IPS-11a (cell line): Measurements from ENCODE around the gene ARMH3.

ENCODE experiments used
- H3K4me3 ChIP-seq: one replicate; pipeline ENCODE4 v1.5.1; 2013; ENCODE audit warnings: low read depth, low read length, control low read depth

Gene ARMH3

DNA sequence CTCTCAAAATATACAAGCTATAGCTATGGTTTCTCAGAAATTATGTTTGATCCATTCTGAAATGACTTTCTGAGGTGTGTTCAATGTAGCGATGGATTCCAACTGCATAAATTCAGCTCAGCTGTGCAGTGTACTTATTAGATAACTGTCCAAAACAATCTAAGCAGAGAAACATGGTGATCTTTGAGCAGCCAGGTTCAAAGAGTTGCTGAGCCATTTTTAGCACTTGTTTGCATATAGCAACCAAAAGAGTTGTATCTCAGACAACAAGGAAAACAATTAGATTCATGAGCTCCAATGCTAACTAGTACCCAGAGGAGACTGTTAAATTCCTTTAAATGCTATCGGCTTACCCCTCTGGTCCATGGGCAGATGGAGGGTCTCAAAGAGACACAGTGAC, 196.4 kb downstream of the ARMH3 start:
- H3K4me3 ChIP-seq, result no peak overlapping the region

DNA sequence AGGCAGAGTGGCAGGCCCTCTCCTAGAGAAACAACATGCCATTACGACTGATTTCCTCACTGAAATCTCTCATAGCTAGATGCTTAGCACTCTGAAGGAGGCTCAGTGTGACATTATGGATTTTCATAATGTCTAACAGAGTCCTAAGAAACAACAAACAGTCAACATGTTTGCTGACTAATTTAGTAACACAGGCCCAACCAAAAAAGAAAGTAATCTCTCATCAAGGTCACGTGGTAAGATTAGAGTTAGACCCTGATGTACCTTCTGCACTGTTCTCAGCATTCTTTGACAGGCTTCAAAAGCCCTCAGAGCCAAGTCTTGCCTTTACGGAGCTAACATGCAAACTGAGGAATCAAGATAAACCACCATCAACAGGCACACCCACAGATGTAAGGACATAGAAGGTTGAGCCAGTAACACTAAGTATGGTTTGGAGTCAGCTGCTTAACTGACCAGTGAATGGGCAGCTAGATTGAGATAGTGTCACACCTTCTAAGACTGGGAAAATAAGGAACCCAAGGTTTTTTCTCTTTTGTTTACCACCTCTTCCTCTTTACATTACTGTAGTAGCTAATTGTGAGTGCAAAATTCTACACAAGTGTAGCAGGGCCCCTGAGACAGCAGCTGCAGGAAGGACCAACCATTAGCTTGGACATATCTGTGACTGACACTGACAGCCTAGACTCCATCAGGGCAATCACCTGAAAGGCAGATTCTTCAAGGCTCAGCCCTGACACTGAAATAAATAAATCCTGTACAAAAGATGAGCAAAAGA, 197.1 kb downstream of the ARMH3 start:
- no peak overlapping the region for H3K4me3 ChIP-seq

DNA sequence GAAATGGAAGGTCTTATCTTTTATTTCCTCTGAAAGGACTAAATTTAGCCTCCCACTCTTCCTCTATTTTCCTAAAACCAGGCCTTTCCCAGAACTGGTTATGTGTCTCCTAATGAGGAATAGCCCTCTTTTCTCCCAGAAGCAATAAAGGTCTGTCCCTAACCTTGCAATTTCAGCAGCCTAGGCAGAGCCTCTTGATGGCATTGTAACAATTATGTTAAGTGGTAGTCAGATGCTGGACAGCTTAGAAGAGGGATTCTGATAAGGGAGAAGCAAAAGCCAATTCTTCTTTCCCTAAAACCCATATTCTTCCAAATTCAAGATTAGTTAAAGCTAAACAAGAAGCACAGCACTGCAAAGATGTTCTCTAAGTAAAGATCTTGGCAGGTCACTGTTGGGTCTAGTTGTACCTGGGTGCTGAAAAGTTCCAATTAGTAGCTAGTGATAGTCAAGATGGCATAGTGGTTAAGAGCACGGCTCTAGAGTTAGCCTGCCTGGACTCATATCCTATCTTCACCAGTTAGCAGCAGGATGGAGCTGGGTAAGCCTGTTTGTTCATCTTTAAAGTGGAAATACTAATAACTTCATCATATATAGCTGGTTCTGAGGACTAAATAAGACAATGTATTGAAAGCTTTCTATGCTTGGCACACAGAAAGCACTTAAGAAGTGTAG, 198.0 kb downstream of the ARMH3 start:
- H3K4me3 ChIP-seq, result no peak overlapping the region

DNA sequence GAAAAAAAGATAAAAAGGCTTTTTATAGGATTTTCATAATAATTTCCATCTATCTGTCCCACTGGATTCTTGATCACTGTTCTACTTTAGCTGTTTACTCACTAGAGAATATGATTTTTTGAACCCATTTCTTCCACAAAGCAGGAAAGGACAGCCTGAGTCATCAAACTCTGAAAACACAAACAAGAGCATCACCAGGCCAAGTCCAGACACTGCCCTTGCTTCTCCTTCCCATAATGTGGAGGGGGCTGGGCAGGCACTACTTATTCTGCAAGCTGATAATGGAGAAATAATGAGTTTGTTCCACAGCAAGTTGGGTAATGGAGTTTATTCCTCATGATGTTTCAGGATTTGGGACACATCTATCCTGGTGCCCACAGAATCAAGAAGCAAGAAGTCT, 199.3 kb downstream of the ARMH3 start:
- H3K4me3 ChIP-seq, result no peak overlapping the region

DNA sequence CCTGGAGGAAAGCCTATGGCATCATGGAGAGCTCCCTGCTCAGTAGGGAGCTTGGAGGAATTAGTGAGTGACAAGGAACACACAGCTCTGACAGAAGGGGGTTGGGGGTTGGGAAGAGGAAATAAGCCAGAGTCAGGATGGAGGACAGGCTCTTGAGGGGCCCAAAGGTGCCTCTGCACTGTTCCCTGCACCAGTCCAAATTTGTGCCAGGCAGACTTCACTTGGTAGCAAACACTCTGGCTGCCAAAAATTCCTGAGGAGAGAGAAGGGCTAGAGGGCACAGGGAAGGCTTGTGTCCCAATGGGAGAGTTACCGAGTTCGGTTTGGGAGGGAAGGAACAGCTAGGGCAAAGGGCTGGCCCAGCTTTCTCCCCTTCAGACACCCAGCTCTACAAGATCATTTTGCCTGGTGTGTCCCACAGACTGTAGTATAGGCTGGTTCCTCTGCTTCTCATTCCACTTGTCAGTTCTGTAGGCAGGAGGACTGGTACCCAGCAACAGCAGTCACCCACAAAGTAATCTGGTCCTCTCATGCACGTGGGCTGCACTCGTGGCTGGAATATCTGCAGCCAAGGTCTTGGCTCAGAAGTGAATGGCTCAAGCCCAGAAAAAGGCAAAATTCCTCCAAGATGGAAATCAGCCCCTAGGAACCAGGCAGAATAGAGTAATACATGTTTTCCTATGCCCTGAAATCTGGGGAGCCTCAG, 204.4 kb downstream of the ARMH3 start:
- no peak overlapping the region for H3K4me3 ChIP-seq

DNA sequence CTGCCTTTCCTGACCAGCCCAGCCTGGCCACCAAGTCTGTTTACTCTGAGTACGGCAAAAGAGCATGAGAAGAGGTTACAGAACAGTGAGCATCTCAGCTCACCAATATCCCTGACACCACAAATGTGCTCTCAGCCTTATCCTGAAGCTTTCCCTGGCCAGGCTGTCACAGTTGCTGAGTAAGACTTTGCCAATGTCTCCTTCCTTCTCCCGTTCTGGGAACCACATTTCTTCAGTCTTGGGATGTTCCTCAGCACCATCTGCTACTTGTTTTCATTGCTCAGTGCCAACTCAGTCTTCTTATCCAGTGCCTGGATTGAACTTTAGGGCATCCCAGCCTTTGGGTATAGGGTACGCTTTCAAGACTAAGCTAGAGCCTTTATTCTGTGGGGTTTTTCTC, 205.2 kb downstream of the ARMH3 start:
- H3K4me3 ChIP-seq, result no peak overlapping the region

DNA sequence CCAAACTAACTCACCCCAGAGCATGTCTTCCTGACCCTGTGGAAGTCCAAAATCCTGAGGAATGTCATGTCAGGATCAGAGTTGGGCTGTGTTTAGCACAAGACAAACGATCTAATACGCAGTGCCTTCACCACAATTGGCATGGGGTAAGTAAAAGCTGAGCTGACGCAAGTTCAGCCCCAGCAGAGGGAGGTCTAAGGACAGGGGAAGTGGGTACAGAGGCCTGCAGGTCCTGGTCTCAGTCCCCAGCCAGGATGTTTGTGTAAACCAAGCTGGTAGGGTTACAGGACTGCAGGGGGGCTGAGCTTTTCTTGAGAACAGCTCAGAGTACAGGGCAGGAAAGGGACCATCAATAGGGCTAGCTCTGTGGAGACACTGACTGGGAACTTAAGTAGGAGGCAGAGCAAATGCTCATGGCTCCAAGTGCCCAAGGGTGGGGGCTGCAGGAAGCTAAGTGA, 207.1 kb downstream of the ARMH3 start:
- H3K4me3 ChIP-seq, result no peak overlapping the region

DNA sequence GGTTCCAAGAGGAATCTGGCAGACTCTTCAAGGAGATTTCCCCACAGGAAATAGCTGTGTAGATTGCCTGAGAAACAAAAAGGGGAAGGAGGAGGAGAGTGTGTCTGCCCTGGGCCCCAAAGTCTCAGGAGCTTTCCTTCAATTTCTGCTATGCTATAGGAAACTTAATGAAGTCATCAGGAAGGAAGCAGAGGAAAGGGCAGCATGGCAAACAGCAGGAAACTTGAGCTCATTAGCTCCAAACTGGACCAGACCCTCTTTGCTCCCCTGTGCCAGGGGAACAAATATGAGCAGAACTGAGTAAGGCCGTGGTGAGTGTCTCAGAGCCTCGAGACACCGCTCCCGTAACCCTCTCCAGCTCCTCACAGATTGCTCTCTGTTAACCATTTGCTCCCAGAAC, 207.6 kb downstream of the ARMH3 start:
- H3K4me3 ChIP-seq, result no peak overlapping the region

DNA sequence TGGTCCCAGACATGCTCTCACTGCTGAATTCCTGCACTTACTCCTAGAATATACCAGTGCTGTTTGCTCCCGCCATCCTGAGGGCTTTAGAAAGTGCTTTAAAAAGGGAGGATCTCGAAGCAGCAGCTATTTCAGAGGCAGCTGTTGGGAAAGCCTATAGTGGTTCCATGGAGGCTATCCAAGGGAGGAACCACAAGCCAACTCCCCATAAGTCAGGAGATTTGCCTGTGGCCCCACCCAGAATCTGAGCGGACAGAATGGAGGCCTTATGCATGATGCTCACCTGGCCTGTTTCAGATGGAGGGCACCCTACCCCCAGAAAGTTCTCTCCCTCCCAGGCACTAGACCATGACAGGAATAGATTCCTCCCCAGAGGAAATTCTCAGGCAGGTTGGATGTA, 210.1 kb downstream of the ARMH3 start:
- no peak overlapping the region for H3K4me3 ChIP-seq

DNA sequence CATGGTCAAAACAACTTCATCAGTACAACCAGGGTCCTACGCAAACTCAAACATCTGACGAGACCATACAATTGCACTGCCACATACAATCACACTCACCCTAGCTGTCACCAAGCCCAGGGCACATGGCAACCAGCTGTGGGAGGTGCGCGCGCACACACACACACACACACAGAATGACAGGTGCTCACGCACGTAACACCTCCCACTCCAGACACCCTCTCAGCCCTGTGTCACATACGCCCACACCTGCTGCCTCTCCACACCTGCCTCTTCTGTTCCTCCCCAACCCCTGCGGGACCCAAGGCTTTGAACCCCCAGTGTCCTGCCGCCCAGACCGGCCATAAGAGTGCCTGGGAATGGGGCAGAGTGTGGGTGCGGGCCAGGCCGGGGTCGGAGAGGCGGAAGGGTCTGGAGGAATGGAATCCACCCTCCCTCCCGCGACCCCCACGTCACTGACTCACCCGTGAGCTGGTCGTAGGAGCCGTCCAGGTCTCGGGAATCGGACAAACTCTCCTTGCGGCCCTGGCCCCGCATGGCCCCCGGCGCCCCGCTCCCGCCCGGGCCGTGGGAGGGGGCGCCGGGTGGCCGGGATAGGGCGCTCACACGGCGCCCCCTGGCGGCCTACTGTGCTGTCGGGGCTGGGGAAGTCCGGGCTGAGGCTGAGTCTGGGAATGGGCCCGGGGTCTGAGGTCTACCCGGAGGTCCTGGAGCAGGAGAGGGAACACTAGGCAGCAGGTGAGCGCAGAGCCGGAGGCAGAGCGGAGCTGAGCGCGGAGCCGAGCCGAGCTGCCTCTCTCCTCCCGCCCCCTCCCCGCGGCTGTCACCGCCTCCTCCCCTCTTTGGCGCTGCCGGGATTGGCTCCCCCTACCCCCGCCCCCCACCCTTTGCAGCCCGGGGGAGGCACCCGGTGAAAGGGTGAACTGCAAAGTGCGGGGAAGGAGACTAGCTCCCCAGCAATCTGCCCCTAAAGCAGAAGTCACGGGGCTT, 212.6 kb downstream of the ARMH3 start, which contains the start of gene KCNIP2:
TSS of gene KCNIP2 (minus strand) at position 769 of the 990 bp plus-strand sequence. CDS start at position 537, 232 bp downstream.
- H3K4me3 ChIP-seq, result peak within 1 kb of the TSS; percentile 35

DNA sequence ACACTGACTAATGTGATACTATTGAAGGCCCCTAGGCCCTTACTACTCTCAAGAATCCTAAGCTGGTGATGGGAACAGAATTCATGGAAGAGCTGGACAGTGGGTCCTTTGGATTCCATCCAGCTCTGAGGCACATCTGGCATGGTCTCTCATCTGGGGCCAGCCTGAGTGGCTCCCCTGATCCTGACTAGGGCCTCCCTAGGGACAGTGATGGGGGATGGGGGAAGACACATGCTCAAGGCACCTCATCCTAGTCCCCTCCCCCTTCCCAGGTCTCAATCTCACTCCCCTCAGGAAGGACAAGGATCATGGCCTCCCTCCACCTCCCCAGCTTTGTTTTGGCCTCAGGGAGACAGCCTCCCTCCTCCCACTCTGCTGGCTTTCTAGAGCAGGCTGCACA, 214.1 kb downstream of the ARMH3 start:
- no peak overlapping the region for H3K4me3 ChIP-seq

DNA sequence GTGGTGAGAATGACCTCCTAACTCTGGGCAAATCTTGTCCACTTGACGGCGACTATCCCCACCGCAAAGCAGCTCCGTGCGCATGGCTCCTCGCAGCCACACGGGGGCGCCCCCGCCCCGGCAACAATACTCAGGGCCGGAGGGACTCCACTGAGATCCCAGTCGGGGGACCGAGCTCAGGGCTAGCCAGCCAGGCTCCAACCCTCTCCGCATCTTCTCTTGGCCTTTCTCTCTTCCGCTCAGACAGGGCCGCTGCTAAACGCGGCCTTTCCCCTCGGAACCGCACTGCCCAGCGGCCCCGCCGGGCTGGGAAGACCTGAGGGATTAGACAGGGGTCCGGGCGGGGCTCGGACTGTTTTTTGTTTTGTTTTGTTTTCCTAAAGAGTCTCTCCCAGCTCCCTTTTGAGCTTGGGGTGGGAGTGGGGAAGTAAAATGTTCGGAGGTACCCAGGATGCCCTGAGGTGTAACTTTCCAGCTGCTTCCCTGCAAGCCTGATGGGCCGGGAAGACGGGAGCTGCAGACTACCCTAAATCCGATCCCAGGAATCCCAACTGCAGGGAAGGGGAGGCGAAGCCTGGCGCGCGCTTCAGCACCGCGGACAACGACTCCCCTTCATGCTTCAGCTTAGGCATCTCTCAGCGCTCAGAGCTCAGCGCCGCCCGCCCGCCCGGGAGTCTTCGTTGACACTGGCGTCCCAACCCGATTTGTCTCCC, 215.1 kb downstream of the ARMH3 start:
- H3K4me3 ChIP-seq, result peak overlapping the region; percentile 13

DNA sequence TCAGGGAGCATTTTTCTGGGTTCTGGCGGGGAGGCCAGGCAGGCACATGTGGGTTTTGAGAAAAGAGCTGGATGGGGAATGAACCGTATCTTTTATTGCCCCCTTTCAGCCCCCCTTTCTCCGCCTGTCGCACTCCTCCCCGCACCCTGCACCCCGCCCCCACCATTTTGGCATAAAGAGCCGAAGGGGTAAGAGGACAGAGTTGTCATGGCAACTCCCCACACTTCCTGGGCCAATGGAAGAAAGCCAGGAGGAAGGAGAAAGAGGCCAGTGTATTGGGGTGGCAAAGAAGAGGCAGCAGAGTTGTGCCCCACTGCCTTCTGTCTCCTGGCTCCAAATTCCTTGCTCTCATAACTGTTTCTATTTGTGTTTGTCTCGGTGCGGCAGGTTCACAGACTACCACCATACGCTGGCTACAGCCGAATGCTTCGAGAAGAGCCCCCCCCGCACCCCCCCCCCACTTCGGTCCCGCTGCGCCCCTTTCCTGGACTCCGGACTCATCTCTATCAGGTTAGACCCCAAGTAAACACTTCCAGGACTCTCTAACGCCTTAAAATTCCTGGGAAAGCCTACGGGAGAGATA, 215.8 kb downstream of the ARMH3 start:
- H3K4me3 ChIP-seq, result peak overlapping the region; percentile 63

DNA sequence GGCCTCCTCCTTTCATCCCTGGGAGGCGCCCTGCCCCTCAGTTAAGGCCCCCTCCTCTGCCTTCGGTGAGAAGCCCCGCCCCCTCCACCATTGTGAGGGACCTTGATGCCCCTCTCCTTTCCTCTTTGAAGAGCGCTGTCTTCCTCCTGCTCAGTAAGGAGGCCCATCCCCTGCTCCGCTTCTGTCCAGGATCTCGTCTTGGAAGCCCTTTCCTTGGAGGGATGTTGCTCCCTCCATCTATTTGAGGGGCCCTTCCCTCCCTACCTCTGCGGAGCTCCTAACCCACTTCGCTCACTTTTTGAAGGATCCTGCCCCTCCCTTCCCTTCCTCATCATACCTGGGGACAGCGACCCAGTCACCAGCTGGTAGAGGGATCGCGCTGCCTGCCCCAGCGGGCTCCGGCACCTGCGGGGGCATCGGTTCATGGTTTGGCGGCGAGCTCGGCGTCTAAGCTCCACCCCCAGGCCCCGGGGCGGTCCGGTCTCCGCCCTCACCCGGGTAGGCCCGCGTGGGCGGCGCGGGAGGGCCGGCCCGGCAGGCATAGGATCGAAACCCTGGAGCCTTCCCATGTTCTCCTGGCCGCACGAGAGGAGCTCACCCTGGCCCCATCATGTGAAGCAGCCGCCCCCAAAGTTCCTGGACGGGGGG, 216.4 kb downstream of the ARMH3 start:
- H3K4me3 ChIP-seq, result peak overlapping the region; percentile 63

DNA sequence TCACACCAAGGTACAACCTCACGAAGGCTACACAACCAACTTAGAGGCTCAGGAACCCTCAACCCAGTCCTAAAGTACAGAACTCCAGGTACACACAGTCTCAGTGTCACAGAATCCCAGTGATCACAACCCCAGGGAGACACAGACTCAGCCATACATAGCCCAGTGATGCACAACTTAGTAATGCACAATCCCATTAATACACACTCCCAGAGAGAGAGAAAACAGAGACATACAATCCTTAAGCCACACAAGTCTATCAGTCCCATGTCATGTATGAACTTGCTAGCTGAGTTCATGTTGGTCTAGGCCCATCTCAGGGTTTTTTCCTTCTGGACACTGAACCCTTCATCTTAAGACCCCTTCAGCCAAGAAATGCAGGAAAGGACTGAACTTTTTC, 217.0 kb downstream of the ARMH3 start:
- H3K4me3 ChIP-seq, result peak overlapping the region; percentile 63

DNA sequence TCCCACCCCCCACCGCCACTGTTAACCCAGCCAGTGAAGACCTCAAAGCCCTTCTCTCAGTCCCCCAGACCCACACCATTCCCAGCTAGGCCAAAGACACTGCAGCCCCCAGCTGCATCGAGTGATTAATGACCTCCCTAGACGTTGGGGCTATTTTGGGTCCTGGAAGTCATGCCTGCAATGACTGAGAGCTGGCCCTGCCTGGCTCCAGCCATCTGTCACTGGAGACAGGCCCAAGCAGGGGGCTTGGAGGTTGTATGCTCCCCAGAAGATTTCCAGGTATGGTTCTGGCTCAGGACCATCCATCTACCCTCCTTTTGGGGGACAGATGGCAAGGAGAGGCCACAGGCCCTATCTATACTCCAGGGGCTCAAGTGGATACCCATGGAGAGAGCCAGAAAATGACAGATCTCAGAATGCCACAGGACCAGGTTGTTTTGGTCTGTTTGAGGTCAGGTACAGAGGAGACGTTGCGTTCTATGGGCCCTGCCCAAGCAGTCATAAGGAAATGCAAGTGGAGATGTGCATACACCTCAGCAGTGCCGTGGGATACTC, 217.5 kb downstream of the ARMH3 start:
- no peak overlapping the region for H3K4me3 ChIP-seq

DNA sequence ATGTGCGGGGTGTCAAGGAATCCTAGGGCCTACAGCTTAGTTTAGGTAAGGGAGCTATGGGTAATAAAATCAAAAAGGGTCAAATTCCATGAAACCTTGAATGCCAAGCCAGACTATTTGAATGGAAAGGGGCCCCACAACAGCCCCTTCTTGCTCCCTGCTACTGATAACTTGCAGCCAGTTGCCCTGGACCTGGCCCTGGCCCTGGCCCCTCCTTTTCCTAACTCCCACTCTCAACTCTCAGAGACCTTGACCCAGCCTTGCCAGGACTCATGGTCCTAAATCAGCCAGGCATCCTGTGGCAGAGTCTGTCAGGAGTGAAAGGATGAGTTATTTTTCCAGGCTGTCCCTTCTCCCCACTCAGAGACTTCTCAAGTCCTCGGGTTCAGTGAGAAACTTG, 218.2 kb downstream of the ARMH3 start:
- H3K4me3 ChIP-seq, result no peak overlapping the region

DNA sequence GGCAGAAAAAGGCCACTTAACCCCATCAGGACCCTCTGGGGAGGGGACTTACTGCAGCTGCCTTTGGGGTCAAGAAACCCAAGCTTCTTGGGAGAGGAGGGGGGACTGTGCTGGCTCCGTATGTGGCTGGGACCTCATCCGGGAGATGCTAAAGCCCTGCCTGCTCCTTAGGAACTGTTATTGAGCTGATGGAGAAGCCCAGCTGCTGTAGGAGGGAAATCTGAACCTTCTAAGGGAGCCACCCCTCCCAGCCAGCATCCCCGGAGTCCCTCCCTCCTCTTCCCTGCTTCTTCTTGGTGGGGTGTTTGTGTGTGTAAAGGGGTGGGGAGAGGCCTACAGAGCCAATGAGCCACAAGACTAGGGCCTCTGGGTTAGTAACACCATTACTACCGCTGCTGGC, 220.6 kb downstream of the ARMH3 start:
- H3K4me3 ChIP-seq, result no peak overlapping the region

DNA sequence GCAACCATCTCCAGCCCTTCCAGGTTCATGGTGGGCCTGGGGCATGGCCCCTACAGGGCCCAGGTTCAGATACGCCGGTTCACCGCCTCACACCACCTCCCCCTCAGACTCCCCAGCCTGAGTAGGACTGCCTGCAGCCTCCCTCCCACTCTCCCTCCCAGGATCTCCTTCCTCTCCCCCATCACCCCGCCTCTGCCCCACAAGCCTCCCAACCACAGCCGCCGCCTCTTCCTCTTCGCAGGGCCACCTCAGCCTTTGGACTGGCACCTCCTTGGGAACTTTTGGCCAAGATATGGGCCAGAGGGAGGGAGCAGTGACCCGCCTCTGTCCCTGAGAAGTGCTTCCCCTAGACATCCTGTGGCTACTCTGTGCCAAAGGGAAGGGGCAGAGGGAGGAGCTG, 221.6 kb downstream of the ARMH3 start:
- H3K4me3 ChIP-seq, result no peak overlapping the region
